WI38 (cell line): Measurements from ENCODE around the gene RIMBP2.

ENCODE experiments used
- H3K4me3 ChIP-seq: 2 replicates; pipeline ENCODE4 v1.5.1; 2011; ENCODE audit warnings: low read depth, mild to moderate bottlenecking, control low read depth, low read length
- CTCF ChIP-seq: IDR thresholded peaks from 2 replicates; pipeline ENCODE4 v1.5.1; 2012; ENCODE audit warnings: low read depth, mild to moderate bottlenecking, control low read depth, low read length

The RIMBP2 gene

GRCh38 chr12:130437555-130438242 is 278.4 kb downstream of the RIMBP2 start:
- no peak for TF ChIP-seq CTCF
- H3K4me3 ChIP-seq, result no peak overlapping the region

GRCh38 chr12:130436741-130437501 is 279.2 kb downstream of the RIMBP2 start:
- TF ChIP-seq CTCF, result no peak

DNA sequence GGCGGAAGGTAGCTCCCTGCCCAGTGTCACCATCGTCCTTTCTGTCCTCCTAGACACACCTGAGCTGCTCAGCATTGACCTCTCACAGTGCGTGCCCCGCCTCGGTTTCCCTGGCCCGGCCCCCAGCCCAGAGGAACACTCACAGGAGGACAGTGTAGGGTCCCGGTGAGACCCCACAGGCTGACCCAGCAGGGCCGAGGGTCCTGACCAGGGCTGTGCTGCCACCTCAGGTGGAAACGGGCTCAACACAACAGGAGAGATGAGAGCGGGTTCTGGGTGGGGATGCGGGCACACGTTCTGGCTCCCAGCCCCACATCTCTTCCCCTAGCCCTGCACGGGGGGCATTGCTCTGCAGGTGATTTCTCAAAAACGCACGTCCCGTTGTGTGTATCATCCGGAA is 280.3 kb downstream of the RIMBP2 start:
- no peak overlapping the region for H3K4me3 ChIP-seq
- no peak for TF ChIP-seq CTCF

More at GRCh38 chr12:130436741-130437501, 279.2 kb downstream of the RIMBP2 start:
- no peak overlapping the region for H3K4me3 ChIP-seq

DNA sequence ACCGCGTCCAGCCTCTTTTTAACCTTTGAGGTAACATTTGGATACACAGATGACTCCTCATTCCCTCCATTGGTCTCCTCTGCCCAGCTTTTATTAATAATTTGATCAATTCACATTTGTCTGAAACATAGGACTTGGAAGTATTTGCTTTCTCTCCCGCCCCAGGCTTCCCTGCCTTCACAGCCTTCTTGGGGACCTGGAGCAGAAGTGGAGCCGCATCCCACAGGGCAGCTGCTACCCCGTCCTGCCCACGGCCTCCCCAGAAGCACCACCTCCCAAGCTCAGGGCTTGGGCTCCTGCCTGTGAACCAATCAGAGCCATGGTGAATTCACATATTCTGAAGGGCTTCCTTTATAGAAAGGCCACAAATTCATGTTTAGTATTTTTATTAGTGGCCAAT is 280.8 kb downstream of the RIMBP2 start:
- TF ChIP-seq CTCF, result no peak
- no peak overlapping the region for H3K4me3 ChIP-seq

DNA sequence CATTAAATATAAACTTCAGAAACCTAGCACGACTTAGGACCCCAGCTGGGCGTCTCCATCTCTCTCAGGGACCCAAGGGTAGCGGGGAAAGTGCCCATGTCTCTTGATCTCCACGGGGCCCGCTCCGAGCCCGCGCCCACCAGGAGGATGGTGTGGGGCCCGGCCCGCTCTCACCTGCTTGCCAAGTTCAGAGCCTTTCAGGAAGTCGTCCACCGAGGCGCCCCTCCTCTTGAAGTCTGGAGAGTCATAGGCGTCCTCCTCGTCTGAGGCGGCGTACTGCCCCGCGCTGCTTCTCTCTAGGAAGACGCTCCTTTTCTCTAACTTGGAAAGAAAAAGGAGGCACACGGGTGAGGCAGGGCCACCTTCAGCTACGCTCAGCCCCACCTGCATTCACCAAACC is 281.5 kb downstream of the RIMBP2 start:
- no peak overlapping the region for H3K4me3 ChIP-seq
- no peak for TF ChIP-seq CTCF

- H3K4me3 ChIP-seq, result no peak overlapping the region
- no peak for TF ChIP-seq CTCF
Measured at GRCh38 chr12:130433834-130434233, 282.3 kb downstream of the RIMBP2 start.

GRCh38 chr12:130433411-130433810 is 282.7 kb downstream of the RIMBP2 start:
- no peak for TF ChIP-seq CTCF

More at GRCh38 chr12:130433411-130433810, 282.7 kb downstream of the RIMBP2 start:
- H3K4me3 ChIP-seq, result no peak overlapping the region
